Activated naive CD4-positive, alpha-beta T cell treated with anti-CD3 and anti-CD28 coated beads, Interleukin-2, amount 10 ng/mL, durations not matched to agents 7 days and 5 days (primary cell): ENCODE results near the gene PPP2CA.
A peak's percentile ranks its signal among the peaks of the same experiment; 100 is the strongest.

Source experiments
- CTCF ChIA-PET: fragments of 350-600 bp; sonication (Branson Sonifier 250); formaldehyde crosslinking; loops from one replicate; lab custom pipeline; 2021; ENCODE audit warnings: antibody characterized with exemption; lab: Charles Lee
- DNase-seq: peaks from one replicate; pipeline ENCODE4 v3.0.0-alpha.2; 2020
- H3K27ac Mint-ChIP-seq: one replicate; pipeline ENCODE4 v1.8.0; 2021; ENCODE audit warnings: mild to moderate bottlenecking, moderate library complexity, mixed read lengths
- H3K27me3 Mint-ChIP-seq: one replicate; pipeline ENCODE4 v1.8.0; 2021; ENCODE audit warnings: mild to moderate bottlenecking, mixed read lengths
- H3K36me3 Mint-ChIP-seq: one replicate; pipeline ENCODE4 v1.8.0; 2021; ENCODE audit warnings: mixed read lengths
- H3K4me1 Mint-ChIP-seq: one replicate; pipeline ENCODE4 v1.8.0; 2021; ENCODE audit warnings: mixed read lengths
- H3K4me3 Mint-ChIP-seq: one replicate; pipeline ENCODE4 v1.8.0; 2021; ENCODE audit warnings: mild to moderate bottlenecking, moderate library complexity, mixed read lengths
- H3K9me3 Mint-ChIP-seq: one replicate; pipeline ENCODE4 v1.8.0; 2021; ENCODE audit warnings: mixed read lengths

PPP2CA gene

GRCh38 chr5:134195666-134196065 is 30.2 kb downstream of the PPP2CA start:
- CTCF ChIA-PET: interaction anchor here (1.4 to 1.6 kb wide), 2 partner anchors 11 to 156 kb away, joined by 3 read pairs; no protein-coding TSS in a partner anchor

GRCh38 chr5:134189031-134189430 is 36.8 kb downstream of the PPP2CA start:
- no peak for DNase-seq
- no peaks in the 10 kb centered on the region for H3K36me3 Mint-ChIP-seq
- peaks cover 5% of the 10 kb centered on the region for H3K27me3 Mint-ChIP-seq
- no peak overlapping the region for H3K4me3 Mint-ChIP-seq
- CTCF ChIA-PET: interaction anchor here (1.5 to 8.3 kb wide), 3 partner anchors 11 to 150 kb away, joined by 3 to 84 read pairs (median 4); no protein-coding TSS in a partner anchor
- H3K27ac Mint-ChIP-seq: no peak overlapping the region
- H3K4me1 Mint-ChIP-seq: no peaks in the 10 kb centered on the region
- no peaks in the 10 kb centered on the region for H3K9me3 Mint-ChIP-seq

More at GRCh38 chr5:134195666-134196065, 30.2 kb downstream of the PPP2CA start:
- H3K4me1 Mint-ChIP-seq: no peaks in the 10 kb centered on the region
- H3K9me3 Mint-ChIP-seq: no peaks in the 10 kb centered on the region
- no peak overlapping the region for H3K4me3 Mint-ChIP-seq
- H3K27me3 Mint-ChIP-seq: no peaks in the 10 kb centered on the region
- H3K36me3 Mint-ChIP-seq: peaks cover 50% of the 10 kb centered on the region
- DNase-seq: no peak
- no peak overlapping the region for H3K27ac Mint-ChIP-seq

GRCh38 chr5:134188092-134188491 is 37.8 kb downstream of the PPP2CA start:
- Mint-ChIP-seq H3K36me3 (no peaks in the 10 kb centered on the region), H3K27ac (no peak overlapping the region), H3K27me3 (peaks cover 5% of the 10 kb centered on the region), H3K4me1 (no peaks in the 10 kb centered on the region), H3K9me3 (no peaks in the 10 kb centered on the region), H3K4me3 (no peak overlapping the region)
- CTCF ChIA-PET: interaction anchor here (1.5 to 8.3 kb wide), 3 partner anchors 10 to 149 kb away, joined by 3 to 84 read pairs (median 4); no protein-coding TSS in a partner anchor
- DNase-seq: no peak

DNA sequence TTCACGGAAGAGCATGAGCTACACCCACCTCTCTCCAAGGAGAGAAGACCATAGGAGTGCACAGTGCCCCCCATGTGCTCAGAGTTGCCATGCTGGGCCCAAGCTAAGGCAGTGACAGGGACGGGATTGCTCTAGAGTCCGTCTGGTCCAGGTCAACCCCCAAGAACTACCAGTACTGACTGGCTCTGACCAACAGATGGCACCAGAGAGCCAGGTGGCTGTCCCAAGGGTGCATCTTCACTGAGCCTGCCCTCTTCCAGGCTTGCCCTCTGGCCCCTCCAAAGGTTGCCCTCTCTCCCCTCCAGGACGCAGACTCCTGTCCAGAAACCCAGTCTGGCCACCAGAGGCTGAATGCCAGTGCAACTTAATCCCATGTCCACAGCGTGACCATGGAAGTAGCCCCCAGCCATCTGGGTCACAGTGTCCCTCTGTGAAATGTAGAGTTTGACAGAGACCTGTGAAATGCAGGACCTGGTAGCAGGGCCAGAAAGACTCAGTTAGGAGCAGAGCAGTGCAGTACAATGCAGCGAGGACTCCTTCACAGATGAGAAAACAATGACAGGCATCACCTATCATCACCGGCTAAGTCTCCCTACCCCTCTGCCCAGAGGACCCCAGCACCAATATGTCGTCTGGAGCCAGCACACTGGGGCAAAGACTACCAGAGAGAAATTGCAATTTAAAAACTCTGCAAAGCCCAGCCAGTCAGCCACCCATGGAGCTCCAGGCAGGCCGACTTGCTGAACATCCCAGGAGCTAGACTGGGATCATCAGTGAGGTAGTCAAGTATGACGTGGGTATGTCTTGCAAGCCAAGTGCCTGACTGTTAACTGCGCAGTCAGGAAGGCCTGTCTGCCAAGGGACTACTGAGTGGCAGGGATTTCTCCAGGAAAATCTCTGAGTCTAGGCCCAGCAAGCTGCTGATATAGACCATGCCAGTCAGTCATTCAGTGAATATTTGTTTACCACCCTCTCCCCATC is 41.4 kb downstream of the PPP2CA start:
- H3K4me3 Mint-ChIP-seq: no peak overlapping the region

GRCh38 chr5:134183481-134183880 is 42.4 kb downstream of the PPP2CA start:
- no peaks in the 10 kb centered on the region for H3K36me3 Mint-ChIP-seq
- no peak overlapping the region for H3K4me3 Mint-ChIP-seq
- H3K27ac Mint-ChIP-seq: no peak overlapping the region
- no peaks in the 10 kb centered on the region for H3K4me1 Mint-ChIP-seq
- CTCF ChIA-PET: interaction anchor here (0.7 to 8.3 kb wide), 24 partner anchors 17 to 556 kb away, joined by 3 to 84 read pairs (median 3); partner anchors contain the start of genes CDKN2AIPNL and UBE2B
- no peak for DNase-seq
- H3K27me3 Mint-ChIP-seq: peaks cover 27% of the 10 kb centered on the region
- H3K9me3 Mint-ChIP-seq: no peaks in the 10 kb centered on the region

More for the DNA sequence above, 41.4 kb downstream of the PPP2CA start:
- Mint-ChIP-seq H3K4me1 (no peaks in the 10 kb centered on the region), H3K27me3 (peaks cover 22% of the 10 kb centered on the region), H3K27ac (no peak overlapping the region), H3K9me3 (no peaks in the 10 kb centered on the region), H3K36me3 (no peaks in the 10 kb centered on the region)
- CTCF ChIA-PET: interaction anchor here (0.6 to 8.3 kb wide), 29 partner anchors 12 to 555 kb away, joined by 3 to 84 read pairs (median 3); partner anchors contain the start of genes CDKN2AIPNL, PPP2CA and UBE2B
- DNase-seq: peak; percentile 85

DNA sequence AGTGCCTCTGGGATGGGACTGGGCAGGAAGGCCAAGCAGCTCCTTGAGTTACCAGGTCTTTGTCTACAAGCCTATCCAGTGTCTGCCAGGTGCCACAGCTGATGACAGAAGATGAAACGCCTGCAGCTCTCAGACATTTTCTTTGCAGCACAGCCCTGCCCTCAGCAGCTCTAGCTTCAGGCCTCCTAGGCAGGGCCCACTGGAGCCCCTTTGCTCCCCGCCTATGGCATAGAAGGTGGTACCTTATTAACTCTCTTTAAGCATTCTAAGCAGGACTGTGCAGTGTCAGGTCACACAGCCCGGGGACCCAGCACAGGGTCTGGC is 47.8 kb downstream of the PPP2CA start:
- CTCF ChIA-PET: interaction anchor here (0.7 to 1.7 kb wide), 7 partner anchors 10 to 409 kb away, joined by 3 to 10 read pairs (median 4); no protein-coding TSS in a partner anchor
- Mint-ChIP-seq H3K4me1 (peaks cover 22% of the 10 kb centered on the region), H3K9me3 (no peaks in the 10 kb centered on the region), H3K4me3 (peak overlapping the region; percentile 97), H3K27me3 (peaks cover 22% of the 10 kb centered on the region), H3K36me3 (peaks cover 9% of the 10 kb centered on the region), H3K27ac (peak overlapping the region; percentile 99)
- no peak for DNase-seq

DNA sequence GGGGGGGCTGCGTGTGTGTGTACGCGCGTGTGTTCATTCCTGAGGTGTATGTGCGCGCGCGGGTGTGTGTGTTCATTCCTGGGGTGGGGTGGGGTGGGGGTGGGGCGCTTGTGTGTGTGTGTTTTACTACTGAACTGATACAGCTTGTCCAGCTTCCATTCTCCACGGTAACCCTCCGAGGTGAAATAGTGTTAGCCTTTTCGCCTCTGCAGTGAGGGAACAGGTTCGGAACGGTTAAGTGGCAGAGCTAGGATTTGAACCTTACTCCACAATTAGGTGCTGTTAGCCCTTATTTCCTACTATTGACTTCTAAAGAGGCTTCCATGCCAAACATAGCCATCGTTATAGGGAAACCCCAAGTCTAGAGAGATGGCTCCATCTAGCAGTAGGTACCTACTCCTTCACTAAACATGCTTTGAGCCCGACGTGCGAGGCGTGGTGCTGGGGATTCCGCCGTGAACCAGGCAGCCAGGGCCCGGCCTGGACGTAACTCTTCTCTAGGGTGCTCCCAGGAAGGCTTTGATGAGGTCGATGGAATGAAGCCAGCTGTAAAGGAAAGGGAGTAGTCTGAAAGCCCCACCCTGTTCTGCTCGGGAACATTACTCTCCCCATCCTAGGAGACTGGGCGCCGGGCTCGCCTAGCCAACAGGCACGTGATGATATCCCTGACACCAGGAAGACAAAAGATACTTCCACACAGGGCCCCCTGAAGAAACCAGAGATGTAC is 48.3 kb downstream of the PPP2CA start:
- DNase-seq: no peak
- Mint-ChIP-seq H3K4me1 (peaks cover 23% of the 10 kb centered on the region), H3K27ac (peak overlapping the region; percentile 99), H3K27me3 (peaks cover 22% of the 10 kb centered on the region), H3K4me3 (peak overlapping the region; percentile 97), H3K36me3 (peaks cover 11% of the 10 kb centered on the region), H3K9me3 (no peaks in the 10 kb centered on the region)
- CTCF ChIA-PET: interaction anchor here (0.7 to 2.9 kb wide), 9 partner anchors 11 to 414 kb away, joined by 3 to 10 read pairs (median 4); no protein-coding TSS in a partner anchor

DNA sequence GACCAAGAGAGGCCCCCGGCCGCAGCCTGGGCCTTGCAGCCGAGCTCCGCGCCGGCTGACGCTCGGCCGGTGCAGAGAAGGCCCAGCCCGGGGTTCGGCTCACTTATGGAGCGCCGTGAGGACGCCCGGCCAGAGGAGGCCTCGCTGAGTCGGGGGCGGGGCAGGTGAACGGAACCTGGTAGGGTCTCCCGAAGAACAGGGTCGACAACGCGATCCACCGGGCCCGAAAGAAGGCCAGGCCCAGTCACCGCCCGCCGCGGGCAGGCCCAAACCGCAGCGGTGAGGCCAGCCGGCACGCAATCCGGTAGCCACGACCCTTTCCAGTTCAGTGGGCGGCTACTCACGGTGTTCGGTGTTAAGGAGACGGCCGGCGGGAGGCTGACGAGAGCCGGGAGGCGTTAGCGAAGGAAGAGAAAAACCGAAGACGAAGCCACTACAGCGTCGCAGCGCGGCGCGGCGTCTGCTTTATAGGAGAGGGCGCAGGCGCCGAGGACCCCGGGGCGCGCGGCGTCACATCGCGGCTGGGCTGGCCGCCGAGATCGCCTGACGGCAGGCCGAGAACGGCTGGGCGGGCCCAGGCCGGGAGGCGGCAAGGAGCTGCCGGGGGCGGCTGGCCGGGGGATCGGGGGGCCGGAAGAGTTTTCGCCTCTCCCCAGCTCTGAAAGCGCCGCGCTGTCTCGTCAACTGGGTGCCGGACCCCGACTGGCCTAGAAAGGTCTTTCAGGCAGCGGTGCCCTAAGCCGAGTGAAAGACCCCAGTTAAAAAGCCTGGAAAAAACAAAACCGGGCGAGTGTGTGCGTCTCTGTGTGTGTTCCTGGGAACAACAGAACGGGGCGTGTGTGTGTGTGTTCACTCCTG is 49.1 kb downstream of the PPP2CA start, which contains the start of gene SKP1:
Gene SKP1 (minus strand): TSS at position 440 of the 858 bp plus-strand sequence. CDS start 2,928 bp downstream, outside the sequence.
- no peaks in the 10 kb centered on the region for H3K9me3 Mint-ChIP-seq
- peak within 1 kb of the TSS; percentile 99 for H3K27ac Mint-ChIP-seq
- DNase-seq: peak; percentile 87
- CTCF ChIA-PET: interaction anchor here (0.6 to 2.9 kb wide), 8 partner anchors 11 to 415 kb away, joined by 3 to 10 read pairs (median 4); no protein-coding TSS in a partner anchor
- H3K36me3 Mint-ChIP-seq: peaks cover 16% of the 10 kb centered on the region
- peak within 1 kb of the TSS; percentile 97 for H3K4me3 Mint-ChIP-seq
- H3K27me3 Mint-ChIP-seq: peaks cover 22% of the 10 kb centered on the region
- peaks cover 29% of the 10 kb centered on the region for H3K4me1 Mint-ChIP-seq

DNA sequence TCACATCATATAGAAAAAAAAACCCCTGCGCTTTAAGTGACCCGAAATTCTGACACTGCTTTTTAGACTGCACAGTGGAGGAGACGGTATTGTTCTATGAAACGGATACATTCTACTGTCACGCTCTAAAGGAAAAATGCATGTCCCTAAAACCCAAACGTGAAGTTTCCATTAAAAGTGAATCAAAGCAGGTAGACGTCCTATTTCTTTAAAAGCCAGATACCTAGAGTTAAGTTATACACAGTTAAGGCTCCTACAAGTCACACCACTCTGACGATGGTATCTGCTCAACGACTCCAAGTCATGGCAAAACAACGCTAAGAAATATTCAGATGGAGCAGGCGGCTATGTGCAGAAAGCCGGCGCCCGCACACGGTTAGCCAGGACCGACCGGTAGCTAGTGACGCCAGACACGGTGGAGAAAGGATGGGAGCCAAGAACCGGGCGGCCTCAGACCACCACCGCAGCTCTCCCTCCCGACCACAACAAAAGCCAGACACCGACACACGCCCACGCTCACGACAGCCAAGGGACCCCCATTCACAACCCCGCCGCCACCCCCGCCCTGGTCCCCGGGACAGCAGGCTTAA is 49.9 kb downstream of the PPP2CA start:
- DNase-seq: no peak

GRCh38 chr5:134174841-134175839 is 50.7 kb downstream of the PPP2CA start:
- peaks cover 26% of the 10 kb centered on the region for H3K36me3 Mint-ChIP-seq
- H3K4me3 Mint-ChIP-seq: peak overlapping the region; percentile 97
- H3K9me3 Mint-ChIP-seq: no peaks in the 10 kb centered on the region
- peaks cover 10% of the 10 kb centered on the region for H3K27me3 Mint-ChIP-seq
- CTCF ChIA-PET: interaction anchor here (0.6 to 2.9 kb wide), 3 partner anchors 34 to 135 kb away, joined by 3 to 10 read pairs (median 4); no protein-coding TSS in a partner anchor
- H3K4me1 Mint-ChIP-seq: peaks cover 31% of the 10 kb centered on the region
- no peak for DNase-seq
- peak overlapping the region; percentile 99 for H3K27ac Mint-ChIP-seq

More for the DNA sequence above, 49.9 kb downstream of the PPP2CA start:
- H3K36me3 Mint-ChIP-seq: peaks cover 23% of the 10 kb centered on the region
- H3K4me1 Mint-ChIP-seq: peaks cover 31% of the 10 kb centered on the region
- peak overlapping the region; percentile 99 for H3K27ac Mint-ChIP-seq
- H3K4me3 Mint-ChIP-seq: peak overlapping the region; percentile 97
- no peaks in the 10 kb centered on the region for H3K9me3 Mint-ChIP-seq
- CTCF ChIA-PET: interaction anchor here (0.6 to 2.9 kb wide), 3 partner anchors 10 to 136 kb away, joined by 3 to 10 read pairs (median 4); no protein-coding TSS in a partner anchor
- peaks cover 18% of the 10 kb centered on the region for H3K27me3 Mint-ChIP-seq

DNA sequence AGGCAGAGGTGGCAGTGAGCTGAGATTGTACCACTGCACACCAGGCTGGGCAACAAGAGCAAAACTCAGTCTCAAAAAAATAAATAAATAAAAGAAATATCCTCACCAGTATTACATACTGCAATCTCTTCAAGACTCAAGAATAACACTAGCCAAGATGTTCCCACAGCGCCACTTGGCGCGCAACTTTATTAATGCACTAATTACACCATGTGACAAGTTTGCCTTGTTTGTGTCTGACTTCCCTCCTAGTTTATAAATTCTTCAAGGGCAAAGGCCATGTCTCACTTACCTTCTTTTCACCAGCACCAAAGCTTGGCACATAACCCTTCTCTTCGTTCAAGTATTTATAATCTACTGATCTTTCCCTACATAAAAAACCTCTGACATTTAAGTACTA is 53.9 kb downstream of the PPP2CA start:
- CTCF ChIA-PET: interaction anchor here (0.7 to 0.9 kb wide), 2 partner anchors 132 to 146 kb away, joined by 3 read pairs; no protein-coding TSS in a partner anchor
- no peaks in the 10 kb centered on the region for H3K27me3 Mint-ChIP-seq
- H3K36me3 Mint-ChIP-seq: peaks cover 44% of the 10 kb centered on the region
- no peaks in the 10 kb centered on the region for H3K9me3 Mint-ChIP-seq
- peaks cover 26% of the 10 kb centered on the region for H3K4me1 Mint-ChIP-seq
- peak overlapping the region; percentile 6 for H3K27ac Mint-ChIP-seq
- no peak for DNase-seq
- no peak overlapping the region for H3K4me3 Mint-ChIP-seq
